Astrocyte (in vitro differentiated cells and primary cell): ENCODE results near the gene OLFML2B.

Experiments
- EZH2 ChIP-seq: IDR thresholded peaks from 2 replicates; pipeline ENCODE4 v1.6.1; 2012; ENCODE audit warnings: mild to moderate bottlenecking, low read length, inconsistent platforms; ENCODE audit not compliant: insufficient read depth
- TF ChIP-seq, protein P1 (sequence below): IDR thresholded peaks from 2 replicates; pipeline ENCODE4 v1.5.1; 2011; ENCODE audit warnings: low read depth, mild to moderate bottlenecking, inconsistent platforms, low read length, moderate library complexity; ENCODE audit not compliant: insufficient read depth

DNA sequence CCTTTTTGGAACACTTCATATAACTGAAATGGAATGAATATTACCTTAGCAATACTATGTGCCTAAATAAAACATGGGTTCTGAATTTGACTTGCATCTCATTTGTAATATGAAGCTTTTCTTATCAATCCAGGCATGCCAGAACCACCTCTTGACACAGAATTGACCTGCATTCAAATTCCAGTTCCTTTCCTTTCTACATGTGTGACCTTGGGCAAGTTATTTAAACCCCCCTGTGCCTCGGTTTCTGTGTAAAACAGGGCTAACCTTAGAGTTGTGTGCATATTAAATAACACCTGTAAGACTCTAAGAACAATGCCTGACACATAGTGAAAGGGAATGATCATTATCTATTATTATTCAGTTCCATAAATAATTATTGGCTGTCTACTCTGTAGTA, 43.8 kb upstream of the OLFML2B start:
- TF ChIP-seq, protein P1, sequence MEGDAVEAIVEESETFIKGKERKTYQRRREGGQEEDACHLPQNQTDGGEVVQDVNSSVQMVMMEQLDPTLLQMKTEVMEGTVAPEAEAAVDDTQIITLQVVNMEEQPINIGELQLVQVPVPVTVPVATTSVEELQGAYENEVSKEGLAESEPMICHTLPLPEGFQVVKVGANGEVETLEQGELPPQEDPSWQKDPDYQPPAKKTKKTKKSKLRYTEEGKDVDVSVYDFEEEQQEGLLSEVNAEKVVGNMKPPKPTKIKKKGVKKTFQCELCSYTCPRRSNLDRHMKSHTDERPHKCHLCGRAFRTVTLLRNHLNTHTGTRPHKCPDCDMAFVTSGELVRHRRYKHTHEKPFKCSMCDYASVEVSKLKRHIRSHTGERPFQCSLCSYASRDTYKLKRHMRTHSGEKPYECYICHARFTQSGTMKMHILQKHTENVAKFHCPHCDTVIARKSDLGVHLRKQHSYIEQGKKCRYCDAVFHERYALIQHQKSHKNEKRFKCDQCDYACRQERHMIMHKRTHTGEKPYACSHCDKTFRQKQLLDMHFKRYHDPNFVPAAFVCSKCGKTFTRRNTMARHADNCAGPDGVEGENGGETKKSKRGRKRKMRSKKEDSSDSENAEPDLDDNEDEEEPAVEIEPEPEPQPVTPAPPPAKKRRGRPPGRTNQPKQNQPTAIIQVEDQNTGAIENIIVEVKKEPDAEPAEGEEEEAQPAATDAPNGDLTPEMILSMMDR: no peak
- no peak for TF ChIP-seq EZH2
